NK-92 (cell line): ENCODE results near the gene HERC6.
"Not testable (repeated sequence)": the region's sequence is repeated elsewhere in the genome, so short reads cannot be mapped to it uniquely, and the experiment has no call there.

Source experiments
- DNase-seq: peaks from one replicate; lab custom pipeline; 2025; ENCODE audit not compliant: unreplicated experiment; lab: John Stamatoyannopoulos, UW

HERC6 gene

DNA sequence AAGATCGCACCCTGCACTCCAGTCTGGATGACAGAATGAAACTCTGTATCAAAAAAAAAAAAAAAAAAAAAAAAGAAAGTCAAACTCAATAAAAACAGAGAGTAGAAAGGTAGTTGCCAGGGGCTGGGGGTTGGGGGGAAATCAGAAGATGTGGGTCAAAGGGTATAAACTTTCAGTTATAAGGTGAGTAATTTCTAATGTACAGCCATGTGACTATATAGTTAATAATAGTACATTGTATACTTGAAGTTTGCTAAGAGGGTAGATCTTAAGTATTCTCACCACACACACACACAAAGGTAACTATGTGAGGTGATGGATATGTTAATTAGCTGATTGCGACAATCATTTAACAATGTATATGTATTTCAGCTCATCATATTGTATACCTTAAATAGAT, 11.5 kb downstream of the HERC6 start:
- DNase-seq = no peak

DNA sequence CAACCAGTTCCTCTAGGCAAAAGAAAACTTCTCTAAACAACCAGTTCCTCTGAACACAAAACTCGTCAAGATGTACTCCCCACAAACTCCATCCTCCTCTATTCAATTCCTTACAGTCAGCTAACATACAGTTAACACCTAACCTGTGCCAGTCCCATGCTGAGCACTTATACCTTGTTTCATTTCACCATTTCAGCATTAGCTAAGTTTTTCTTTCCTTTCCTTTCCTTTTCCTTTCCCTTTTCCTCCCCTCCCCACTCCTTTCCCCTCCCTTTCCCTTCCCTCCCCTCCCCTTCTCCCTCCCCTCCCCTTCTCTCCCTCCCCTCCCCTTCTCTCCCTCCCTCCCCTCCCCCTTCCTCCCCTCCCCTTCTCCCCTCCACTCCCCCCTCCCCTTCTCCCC, 13.1 kb downstream of the HERC6 start:
- DNase-seq = no peak

DNA sequence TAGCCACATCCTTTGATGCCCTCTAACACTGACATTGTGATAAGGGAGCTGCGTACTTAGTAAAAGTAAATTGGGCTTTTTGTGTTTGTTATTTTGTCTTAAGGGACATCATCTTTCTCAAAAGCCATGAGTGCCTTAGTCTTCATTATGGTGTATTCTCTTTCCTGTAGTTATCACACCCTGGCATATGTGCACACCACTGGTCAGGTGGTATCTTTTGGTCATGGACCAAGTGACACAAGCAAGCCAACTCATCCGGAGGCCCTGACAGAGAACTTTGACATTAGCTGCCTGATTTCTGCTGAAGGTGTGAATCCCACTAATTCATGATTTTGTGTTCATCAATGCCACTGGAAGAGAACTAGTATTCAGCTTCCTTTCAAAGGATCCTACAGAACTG, 18.0 kb downstream of the HERC6 start:
- no peak for DNase-seq

DNA sequence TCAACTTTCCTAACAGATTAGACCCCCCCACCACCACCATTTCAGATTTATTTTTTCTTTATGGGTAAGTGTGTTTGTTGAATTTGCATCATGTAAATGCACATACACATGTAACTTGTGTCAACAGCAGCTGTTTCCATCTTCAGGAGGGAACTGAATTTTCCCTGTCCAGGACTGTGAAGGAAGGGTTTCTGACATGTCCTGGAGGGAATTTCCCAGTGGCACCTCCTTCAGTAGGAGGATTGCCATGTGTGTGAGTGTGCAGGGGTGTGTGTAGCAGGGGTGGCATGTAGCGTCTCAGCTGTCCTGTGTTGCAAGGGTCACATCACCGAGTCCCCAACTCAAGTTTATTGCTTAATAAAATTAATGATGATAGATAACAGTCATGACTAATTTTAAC, 19.7 kb downstream of the HERC6 start:
- no peak for DNase-seq

DNA sequence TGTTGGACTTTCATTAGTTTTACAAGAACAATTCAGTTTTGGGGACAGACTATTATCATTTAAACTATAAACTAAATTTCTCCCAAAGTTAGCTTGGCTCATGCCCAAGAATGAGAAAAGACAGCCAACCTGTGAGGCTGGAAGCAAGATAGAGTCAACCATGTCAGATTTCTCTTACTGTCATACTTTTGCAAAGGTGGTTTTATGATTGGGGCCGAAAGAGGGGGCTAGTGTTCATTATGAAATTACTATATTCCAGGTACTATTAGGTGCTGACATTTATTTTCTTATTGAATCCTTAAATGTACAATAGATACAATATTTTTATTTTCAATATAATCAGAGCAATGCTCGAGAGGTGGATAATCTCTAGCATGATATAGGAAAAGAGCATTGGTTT, 30.6 kb downstream of the HERC6 start:
- DNase-seq = no peak

DNA sequence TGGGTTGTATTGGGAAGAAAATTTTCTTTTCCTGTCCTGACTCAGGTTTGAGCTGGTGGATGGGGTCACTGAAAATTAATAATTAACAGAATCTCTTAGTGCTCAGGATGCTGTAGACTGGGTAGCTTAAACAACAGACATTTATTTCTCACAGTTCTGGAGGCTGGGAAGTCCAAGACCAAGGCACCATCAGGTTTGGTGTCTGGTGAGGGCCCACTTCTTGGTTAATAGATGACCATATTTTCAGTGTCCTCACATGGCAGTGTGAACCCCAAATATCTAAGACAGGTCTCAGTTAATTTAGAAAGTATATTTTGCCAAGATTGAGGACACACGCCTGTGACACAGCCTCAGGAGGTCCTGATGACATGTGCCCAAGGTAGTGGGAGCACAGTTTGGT, 31.1 kb downstream of the HERC6 start:
- no peak for DNase-seq

DNA sequence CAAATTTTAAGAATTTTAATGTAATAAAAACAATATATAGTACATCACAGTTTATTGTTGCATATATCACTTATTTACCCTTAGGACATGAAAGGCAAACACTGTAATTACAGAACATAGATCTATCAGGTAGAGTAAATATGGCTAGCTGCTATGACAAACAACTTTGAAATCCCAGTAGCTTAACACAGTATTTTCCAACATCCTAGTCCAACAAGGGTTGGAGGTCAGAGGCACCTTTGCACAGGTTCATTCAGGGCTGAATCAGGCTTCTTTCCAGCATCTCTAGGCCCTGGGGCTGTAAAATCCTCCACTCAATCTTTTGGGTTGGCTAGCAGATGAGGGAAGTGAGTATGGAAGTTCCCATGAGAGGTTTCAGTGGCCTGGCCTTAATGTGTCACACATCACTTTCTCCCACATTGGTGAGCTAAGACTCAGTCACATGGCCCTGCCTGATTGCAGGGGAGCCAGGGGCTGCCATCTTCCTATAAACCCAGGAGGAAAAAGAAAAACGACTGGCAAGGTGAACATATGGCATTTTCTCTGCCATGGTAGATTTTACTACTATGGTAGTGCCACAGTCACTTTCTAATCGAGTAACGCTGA, 32.9 kb downstream of the HERC6 start:
- no peak for DNase-seq

DNA sequence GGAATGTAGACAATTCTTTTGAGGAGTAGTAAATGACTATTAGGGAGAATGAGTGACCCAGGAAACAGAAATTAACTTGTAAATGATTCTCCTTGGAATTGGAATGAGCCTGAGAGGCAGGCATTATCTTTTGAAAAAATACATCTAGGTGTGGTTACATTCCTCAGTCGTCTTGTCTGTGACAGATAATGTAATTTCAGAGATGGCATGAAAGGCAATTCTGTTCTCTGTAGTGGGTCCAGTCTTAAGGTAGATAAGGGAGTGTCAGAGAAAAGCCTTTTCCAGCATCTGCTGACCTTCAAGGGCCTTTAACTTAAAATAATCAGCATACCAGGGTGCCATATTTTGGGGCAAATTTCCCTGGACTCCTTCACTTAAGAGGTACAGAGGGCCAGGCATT, 35.1 kb downstream of the HERC6 start:
- no peak for DNase-seq

DNA sequence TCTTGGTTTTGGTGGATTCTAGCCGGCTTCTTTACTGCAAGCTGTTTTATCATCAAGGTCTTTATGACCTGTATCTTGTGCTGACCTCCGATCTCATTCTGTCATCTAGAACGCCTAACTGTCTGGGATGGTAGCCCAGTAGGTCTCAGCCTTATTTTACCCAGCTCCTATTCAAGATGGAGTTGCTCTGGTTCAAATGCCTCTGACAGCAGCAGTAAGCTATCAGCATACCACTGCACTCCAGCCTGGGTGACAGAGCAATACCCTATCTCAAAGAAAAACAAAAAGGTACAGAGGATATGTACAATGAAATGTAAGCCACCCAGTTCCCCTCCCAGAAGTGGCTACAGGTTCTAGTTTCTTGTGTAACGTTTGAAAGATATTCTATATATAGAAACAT, 36.1 kb downstream of the HERC6 start:
- no peak for DNase-seq

DNA sequence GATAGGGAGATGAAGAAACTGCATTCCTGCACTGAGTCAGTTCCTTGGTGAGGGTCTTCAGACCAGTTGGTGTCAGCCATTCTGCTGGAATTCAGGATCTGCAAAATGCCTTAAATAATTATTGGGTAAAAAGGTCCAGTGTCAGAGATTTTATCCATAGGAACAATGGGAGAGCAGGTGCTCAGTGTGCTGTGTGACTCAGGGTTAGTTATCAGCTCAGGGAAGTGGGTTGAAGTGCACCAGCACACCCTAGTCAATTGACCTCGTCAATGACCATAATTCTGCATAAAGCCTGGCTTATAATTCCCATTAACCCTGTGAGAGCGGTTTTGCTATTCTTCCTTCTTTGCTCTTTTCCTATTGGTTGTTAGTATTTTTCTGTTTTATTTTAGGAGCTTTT, 37.3 kb downstream of the HERC6 start:
- no peak for DNase-seq

DNA sequence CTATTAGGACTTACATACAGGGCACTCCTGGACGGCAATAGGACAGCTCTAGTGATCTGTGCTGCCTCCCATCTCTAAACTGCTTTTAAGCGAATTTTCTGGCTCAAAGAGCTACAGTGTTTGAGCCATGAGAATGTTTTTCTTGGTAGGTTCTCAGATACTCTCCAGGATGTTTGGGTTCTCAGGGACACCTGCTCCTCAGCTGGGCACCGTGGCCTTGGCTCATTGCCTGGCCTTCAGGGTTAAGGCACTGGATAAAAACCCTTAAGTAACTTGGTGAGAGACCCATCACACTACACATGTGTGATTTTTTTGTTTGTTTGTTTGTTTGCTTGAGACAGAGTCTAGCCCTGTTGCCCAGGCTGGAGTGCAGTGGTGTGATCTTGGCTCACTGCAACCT, 39.8 kb downstream of the HERC6 start:
- DNase-seq = no peak

DNA sequence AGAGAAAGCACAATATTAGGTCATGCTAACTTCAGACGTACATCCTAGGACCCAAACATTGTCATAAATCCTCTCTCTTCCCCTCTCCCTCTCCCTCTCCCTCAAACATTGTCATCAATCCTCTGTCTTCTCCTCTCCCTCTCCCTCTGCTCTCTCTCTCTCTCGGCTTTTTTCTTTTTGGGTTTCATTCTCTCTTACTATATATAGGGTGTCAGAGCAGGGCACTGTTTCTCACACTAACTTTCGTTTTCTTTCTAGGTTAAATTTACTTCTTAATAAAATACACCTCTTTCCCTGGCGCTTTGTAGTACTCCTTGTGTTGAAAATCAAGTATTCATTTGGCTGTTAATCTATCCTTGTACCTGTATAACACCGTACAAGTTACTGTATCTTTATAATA, 41.2 kb downstream of the HERC6 start:
- no peak for DNase-seq

DNA sequence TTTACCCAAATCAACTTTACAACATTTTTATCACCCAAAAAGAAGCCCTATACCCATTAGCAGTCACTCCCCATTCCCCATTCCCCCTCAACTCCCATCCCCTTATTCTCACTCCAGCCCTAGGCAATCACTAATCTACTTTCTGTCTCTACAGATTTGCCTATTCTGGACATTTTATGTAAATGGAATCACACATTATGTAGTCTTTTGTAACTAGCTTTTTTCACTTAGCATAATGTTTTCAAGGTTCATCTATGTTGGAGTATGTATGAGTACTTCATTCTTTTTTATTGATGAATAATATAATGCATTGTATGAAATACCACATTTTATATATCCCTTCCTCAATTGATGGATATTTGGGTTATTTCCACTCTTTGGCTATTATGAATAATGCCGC, 42.2 kb downstream of the HERC6 start:
- no peak for DNase-seq

DNA sequence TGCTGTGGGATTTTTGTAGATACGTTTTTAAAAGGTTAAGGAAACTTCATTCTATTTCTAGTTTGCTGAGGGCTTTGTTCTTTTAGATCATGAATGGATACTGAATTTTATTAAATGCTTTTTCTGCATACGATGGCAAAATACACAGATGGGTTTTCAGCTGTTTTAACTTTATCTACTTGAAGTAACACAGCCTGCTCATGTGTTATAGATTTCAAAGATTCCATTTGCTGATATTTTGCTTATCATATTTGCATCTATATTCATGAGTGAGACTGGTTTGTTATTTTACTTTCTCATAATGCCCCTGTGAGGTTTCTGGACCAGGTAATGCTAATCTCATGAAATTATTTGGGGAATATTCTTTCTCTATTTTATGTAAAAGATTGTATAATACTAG, 43.8 kb downstream of the HERC6 start:
- no peak for DNase-seq

DNA sequence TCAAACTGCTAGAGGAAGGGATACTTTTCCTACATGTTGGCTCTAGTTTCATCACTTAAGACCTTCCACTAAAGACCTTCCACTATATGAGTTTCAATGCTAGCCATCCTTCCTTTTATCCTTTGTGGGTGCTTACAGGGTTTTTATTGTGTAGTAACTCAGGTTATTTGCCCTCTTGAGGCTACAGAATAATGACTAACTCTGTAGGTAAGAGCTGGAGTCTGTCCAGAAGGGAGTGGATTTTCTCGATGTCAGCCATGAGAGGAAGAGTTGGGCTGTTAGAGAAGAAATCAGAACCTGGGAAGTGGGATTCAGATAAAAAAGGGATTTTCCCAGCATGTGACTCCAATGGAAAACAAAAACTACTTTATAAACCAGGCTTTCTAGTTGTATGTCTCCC, 50.7 kb downstream of the HERC6 start:
- DNase-seq = no peak

DNA sequence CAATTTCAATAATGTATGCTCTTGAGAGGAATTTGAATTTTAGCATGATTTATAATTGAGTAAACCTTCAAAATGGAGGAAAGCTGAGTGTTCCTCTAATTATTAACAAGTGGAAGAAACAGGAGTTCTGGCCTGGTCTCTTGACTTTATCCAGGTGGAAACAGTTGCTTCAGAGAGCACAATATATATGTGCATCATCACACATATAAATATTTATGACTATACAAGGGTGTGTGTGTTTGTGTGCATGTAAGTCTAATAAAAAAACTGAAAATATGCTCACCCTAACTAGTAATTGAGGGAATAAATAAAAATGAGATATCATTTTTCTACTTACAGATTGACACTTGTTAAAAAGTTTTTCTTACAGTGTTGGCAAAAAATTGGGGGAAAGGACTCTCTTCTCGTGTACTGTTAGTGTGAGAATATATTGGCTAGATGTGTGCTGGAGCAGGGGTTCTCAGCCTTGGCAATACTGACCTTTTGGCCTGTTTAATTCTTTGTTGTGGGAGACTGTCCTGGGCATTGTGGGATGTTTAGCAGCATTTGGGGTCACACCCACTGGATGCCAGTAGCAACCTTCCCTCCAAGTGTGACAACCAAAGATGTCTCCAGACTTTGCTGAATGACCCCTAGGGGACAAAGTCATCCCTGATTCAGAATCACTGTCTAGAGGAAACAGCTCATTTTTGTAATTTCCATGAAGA, 57.5 kb downstream of the HERC6 start:
- DNase-seq = no peak

DNA sequence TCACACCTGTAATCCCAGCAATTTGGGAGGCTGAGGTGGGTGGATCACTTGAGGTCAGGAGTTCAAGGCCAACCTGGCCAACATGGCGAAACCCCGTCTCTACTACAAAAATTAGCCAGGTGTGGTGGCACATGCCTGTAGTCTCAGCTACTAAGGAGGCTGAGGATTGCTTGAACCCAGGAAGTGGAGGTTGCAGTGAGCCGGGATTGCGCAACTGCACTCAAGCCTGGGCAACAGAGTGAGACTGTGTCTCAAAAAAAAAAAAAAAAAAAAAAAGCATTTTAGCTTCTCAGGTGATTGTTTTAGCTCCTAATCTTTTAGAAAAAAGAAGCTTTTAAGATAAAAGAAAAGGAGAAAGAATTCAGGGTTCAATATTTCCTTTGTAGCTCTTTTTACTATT, 59.2 kb downstream of the HERC6 start:
- DNase-seq = not testable (repeated sequence)

DNA sequence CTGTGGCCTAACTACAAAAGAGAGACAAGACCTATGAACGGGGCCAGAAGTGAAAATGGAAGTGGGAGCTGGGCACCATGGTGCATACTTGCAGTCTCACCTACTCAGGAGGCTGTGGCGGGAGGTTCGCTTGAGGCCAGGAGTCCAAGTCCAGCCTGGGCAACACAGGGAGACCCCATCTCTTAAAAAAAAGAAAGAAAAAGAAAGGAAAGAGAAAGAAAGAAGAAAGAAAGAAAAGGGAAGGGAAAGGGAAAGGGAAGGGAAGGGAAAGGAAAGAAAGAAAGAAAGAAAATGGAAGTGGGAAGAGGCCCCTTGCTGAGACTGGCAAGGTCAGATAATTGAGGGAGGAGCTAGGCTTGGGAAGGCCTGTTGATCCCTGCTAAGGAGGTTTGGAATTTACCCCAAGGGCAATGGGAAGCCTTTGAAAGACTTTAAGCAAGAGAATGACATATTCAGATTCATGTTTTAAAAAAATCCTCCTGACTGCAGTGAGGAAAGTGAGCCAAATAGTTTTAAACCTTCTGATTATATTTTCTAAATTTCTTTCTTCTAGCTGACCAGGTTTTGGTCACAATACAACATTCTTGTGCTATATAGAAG, 60.6 kb downstream of the HERC6 start:
- DNase-seq = no peak

DNA sequence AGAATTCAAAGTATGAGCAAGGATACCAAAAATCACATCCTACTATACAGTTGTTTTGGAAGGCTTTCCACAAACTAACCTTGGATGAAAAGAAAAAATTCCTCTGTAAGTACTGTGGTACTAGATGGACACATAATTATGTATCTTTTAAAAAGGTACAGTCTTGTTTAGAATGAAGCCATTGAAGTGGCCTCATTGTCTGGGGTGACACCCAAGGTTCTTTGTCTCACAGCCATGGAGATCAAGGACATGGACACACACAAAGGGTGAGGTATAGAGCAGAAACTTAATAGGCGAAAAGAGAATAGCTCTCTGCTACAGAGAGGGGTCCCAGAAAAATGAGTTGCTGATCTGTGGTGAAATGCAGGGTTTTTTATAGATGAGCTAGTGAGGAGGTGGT, 61.5 kb downstream of the HERC6 start:
- no peak for DNase-seq

DNA sequence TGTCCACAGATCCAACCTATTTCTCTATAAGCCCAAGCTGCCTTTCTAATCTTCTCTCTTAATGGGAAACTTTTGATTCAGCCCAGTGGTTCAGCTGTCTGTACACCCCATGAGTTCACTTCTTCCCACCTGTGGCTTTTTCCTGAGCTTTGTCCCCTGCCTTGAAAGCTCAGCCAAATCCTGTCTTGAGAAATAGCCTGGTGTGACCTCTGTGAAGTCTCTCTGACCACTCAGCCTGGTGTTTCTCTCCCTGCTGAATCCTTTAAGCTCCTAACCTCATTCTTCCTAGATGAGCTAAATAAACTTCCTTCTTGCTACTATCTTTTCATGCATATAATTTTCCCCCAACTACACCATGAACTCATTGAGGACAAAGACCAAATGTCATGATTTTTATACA, 63.0 kb downstream of the HERC6 start:
- DNase-seq = no peak

DNA sequence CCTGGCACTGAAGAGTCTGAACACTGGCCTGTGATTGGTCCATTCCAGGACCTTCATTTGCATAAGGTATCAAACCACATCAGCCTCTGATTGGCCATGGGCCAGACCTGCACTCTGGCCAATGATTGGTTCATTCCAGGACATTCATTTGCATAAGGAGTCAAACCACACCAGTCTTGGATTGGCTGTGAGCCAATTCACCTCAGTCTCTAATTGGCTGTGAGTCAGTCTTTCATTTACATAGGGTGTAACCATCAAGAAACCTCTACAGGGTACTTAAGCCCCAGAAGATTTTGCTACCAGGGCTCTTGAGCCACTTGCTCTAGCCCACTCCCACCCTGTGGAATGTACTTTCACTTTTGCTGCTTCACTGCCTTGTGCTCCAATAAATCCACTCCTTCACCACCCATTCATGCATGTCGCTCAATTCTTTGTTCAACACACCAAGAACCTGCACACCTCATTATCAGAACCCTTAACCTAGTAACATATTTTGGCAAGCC, 64.1 kb downstream of the HERC6 start:
- no peak for DNase-seq

DNA sequence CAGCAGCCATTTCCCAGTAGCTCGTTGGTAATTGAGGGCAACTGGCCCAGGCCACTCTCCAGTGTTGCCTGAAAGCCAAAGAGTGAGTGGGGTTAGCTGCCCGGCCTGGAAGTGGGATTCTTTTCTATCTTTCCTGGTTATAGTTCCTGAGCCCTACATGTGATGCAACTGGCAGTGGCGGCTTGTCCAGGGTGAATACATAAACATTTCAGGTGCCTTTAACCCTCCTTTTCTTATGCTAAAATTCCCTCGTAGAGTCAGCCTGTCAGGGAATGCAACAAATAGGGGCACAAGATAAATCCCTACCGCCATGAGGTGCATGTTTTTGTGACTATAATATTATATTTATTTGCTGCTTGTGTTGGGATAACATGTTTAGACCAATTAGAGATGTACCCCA, 64.8 kb downstream of the HERC6 start:
- DNase-seq = no peak

DNA sequence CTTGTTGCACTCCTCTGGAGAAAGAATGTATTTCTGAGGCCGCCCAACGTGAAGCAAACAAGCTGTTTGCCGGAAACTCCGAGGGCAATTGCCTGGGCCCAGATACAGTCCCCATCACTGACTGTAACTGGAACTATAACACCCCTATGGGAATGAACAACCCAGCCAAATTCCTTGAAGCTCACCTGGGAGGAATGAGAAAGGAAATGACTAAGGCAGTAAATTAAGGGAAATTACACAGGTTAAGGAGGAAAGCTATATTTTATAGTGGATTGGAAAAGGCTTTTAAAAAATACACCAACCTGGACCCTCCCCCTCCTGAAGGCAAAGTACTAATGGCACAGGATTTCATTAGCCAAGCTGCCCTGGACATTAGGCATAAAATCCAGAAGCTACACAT, 66.6 kb downstream of the HERC6 start:
- no peak for DNase-seq
